AG09319 (cell line): Measurements from ENCODE around the gene SNED1.

Experiments
- DNase-seq: peaks from one replicate; pipeline ENCODE4 v3.0.0-alpha.2; 2010; ENCODE audit warnings: low read depth; ENCODE audit errors: extremely low read depth
- TF ChIP-seq, protein P1 (sequence below): IDR thresholded peaks from 2 replicates; pipeline ENCODE4 v1.5.1; 2011; ENCODE audit warnings: low read depth, mild to moderate bottlenecking, inconsistent platforms, low read length, moderate library complexity

SNED1 gene

DNA sequence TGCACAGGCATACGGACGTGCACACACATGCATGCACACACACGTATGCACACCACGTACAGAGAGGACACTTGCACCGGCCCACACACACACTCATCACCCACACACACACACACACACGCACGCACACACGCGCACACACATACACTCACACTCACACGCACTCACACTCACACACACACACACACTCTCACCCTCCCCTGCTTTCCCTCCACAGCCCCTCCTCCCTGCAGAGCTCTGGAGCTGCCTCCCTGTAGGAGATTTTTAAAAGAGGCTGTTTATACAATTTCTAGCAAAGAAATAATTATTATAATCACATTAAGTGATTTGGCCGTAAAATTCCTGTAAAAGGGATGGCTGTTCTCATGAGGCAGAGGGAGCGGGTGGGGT lies 36.5 kb upstream of the SNED1 start:
- TF ChIP-seq, protein P1, sequence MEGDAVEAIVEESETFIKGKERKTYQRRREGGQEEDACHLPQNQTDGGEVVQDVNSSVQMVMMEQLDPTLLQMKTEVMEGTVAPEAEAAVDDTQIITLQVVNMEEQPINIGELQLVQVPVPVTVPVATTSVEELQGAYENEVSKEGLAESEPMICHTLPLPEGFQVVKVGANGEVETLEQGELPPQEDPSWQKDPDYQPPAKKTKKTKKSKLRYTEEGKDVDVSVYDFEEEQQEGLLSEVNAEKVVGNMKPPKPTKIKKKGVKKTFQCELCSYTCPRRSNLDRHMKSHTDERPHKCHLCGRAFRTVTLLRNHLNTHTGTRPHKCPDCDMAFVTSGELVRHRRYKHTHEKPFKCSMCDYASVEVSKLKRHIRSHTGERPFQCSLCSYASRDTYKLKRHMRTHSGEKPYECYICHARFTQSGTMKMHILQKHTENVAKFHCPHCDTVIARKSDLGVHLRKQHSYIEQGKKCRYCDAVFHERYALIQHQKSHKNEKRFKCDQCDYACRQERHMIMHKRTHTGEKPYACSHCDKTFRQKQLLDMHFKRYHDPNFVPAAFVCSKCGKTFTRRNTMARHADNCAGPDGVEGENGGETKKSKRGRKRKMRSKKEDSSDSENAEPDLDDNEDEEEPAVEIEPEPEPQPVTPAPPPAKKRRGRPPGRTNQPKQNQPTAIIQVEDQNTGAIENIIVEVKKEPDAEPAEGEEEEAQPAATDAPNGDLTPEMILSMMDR: no peak
- DNase-seq: no peak

DNA sequence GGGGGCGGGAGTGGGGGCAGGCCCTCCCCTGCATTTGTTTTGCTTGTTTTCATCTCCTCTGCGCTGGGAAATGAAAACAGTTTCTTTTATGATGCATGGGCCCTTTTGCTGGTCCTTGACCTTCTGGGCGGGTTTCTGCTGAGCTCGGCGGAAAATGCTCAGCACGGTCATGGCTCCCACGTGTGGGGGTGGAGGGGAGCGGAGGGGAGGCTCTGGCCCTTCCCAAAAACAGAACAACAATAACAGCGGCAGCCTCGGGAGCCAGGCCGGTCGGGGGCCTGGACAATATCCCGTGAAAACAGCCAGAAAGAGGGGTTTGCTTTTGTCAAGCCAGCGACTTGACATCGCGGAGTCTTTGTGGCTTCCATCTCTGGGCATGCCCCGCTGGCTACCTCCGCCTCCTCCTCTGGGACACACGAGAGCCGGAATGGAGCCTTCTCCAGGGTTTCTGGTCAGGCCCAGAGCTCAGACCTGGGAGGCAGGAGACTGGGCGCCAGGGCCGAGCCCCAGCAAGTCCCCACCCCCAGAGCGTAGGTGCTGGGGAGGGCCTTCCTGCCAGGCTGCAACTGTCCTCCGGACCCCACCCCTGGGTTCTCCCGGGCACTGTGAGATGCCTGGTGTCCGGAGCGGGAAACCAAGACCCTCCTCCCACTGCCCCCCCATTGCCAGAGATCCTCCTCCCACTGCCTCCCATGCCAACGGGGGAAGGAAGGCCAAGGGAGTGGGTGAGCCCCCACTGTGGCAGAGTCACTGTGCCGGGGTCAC lies 35.9 kb upstream of the SNED1 start:
- TF ChIP-seq, protein P1: no peak
- DNase-seq: no peak

DNA sequence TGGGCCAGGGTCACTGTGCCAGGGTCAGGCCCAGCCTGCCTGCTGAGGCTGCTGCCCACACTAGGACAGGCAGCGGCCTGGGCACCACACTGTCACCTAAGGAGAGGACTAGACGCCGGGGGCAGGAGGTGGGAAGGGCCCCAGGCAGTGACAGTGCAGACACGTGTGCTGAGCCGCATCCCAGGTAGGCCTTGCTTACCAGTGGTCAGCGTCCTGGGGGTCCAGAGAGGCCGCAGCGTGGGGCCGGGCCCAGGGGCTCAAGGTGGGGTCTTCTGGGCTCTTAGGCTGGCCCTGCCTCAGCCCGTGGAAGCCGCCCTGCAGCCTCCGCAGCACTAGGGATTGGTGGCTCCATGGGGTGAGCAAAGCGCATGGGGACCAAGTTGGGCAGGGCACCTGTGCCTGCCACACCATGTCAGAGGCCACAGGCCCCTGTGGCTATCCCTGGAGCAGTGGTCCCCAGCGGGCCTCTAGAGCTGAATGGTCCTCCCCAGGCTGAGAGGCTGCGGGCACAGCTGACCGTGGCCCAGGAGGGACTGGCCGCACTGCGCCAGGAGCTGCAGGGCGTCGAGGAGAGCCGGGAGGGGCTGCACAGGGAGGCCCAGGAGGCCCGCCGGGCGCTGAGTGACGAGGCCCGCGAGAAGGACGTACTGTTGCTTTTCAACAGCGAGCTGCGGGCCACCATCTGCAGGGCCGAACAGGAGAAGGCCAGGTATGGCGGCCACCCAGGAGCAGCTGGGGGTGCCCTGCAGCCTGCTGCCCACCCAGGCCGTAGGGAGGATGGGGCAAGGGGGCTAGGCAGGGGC lies 35.2 kb upstream of the SNED1 start:
- DNase-seq: no peak

DNA sequence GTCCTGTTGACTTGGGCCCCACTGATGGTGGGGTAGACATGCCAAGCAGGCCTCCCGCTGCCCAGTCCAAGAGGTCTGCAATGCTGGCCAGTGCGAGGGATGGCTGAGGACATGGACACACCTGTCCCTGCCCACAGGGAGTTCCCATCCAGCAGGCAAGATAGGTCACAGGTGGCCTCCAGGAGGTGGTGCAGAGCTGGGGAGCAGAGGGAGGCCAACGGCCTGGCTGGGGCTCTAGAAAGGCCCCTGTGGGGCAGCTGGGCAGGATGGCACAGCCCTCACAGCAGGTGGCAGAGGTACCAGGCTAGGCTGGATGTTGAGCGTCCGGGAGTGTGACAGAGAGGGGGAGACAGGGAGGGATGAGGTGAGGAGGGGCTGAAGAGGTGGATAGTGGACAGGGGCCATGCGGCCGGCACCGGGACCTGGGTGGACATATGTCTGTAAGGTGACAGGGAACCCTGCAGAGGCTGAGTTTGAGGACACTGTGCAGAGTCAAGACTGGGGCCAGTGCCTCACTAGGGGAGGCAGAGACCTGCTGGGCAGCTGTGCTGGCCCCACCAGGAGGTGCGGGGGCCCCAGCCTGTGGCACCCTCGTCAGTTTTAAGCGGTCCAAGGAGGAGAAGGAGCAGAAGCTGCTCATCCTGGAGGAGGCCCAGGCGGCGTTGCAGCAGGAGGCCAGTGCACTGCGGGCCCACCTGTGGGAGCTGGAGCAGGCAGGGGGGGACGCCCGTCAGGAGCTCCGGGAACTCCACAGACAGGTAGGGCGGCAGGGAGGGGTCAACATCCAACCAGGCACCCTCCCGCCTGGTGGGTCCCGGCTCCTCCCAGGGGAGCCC lies 34.3 kb upstream of the SNED1 start:
- no peak for DNase-seq
- TF ChIP-seq, protein P1: no peak

More for the DNA sequence above, 35.2 kb upstream of the SNED1 start:
- TF ChIP-seq, protein P1: no peak

DNA sequence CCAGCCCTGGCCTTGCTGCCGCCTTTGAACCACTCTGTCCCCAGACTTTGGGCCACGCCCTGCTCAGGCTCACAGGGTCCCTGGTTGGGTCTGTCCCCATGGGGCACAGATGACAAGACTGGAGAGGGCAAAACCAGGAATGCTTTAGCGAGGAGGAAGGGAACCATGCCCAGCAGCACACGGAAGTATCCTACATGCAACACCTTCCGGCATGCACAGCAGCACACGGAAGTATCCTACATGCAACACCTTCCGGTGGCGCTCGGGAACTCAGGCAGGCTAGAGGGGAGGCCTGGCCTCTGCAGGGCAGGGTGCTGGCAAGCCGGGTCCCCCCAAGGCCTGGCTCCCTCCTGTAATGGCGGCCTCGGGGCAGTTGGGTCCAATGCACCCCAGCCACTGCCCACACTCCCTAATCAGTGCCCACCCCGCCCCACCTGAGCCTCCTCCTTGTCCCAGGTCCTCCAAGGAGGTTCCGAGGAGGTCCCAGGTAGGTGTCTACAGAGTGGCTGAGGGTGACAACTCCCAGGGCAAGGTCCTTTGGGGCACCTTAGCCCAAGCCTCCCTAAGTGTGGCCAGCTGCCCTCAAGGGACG lies 33.6 kb upstream of the SNED1 start:
- TF ChIP-seq, protein P1: no peak
- no peak for DNase-seq

DNA sequence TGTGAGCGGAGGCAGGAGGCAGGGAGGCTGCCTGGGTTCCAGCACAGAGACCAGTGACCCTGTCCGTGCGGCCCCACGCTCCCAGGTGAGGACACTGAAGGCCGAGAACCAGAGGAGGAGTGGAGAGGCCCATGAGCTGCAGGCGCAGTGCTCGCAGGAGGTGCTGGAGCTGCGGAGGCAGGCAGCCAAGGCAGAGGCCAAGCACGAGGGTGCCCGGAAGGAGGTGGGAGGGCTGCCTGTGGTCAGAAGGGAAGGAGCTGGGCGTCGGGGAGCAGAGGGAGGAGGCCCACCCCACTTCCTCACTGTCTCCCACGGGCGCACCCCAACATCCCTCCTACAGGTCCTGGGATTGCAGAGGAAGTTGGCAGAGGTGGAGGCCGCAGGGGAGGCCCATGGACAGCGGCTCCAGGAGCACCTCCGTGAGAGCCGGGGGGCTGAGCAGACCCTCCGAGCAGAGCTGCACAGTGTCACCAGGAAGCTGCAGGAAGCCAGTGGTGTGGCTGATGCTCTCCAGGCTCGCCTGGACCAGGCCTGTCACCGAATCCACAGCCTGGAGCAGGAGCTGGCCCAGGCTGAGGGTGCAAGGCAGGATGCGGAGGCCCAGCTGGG lies 33.0 kb upstream of the SNED1 start:
- TF ChIP-seq, protein P1: no peak
- DNase-seq: no peak
